Cerebellar cortex (tissue), 1 donor: ENCODE data around the gene AP3S2.

ENCODE experiments used
- DNase-seq: peaks from one replicate; pipeline ENCODE4 v3.0.0-alpha.2; 2015; ENCODE audit warnings: low spot score

The AP3S2 gene

GRCh38 chr15:89814112-89814742 is 79.6 kb downstream of the AP3S2 start:
- no peak for DNase-seq

DNA sequence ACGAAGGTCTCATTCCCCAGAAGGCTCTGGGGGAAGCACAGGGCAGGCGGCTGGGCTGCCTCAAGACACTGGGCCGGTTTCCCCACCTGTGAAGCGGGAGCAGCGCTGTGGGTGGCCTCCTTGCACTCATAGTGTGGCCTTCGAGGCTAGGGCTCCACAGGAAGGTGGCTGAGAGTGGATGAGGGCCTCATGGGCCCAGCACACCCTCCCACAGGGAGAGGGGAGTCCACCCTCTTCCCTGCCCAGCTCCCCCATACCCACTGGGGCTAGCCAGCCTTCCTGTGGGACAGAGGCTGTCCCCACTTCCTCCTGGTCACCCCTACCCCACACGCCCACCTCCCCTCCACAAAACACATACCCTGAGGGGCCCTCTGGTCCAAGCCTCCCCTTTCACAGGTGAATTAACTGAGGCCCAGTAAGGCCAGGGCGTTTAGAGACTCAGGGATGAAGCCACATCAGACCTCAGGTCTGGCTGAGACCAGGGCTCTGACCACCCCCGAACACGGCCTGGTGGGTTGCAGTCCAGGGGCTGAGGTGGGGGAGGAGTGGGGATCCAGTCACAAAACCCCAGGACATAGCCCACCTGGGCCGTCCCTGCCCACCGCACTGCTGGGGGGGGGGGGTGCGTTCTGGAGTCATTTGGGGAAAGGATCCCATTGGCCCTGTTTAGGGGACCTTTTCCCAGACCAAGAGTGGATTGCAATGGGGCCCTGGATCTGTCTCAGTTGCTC is 80.2 kb downstream of the AP3S2 start:
- no peak for DNase-seq

DNA sequence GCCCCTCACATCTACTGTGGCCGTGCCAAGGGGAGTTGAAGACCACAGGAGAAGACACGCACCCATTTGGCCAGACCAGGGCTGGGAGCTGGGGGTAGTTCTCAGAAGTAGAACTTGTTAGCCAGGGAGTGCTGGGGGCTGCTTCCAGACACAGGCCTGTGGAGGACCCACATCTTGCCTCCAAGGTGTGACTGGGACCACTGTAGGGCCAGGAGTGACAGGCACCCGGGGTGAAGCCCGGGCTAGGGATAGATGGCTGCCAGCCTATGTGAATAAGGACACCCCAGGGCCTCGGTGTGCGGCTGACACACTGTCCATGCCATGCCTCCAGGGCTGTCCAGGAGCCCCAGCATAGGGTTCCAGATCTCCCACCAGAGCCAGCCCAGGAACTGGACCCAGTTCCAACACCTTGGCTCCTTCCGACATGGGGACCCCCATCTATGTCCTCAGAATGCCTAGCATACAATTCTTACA is 80.9 kb downstream of the AP3S2 start:
- no peak for DNase-seq

- no peak for DNase-seq
These were observed 81.6 kb downstream of the AP3S2 start for GRCh38 chr15:89812011-89812846.

DNA sequence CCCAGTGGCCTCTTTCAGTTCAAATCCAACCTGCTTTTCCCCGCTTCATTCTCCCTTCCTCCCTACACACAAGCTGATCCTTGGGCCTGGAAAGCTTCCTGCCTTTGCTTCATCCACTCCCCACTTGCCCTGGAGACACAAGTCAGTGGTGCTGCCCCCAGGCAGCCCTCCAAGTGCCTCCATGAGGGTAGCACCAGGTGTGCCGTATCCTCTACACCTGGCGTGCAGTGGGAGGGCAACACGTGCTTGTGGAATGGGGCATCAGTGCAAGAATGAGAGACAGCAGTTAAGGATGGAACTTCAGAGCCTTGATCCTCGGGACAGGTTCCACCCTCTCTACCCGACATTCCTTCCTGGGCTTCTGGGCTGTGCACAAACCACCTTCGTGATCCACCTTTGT is 83.0 kb downstream of the AP3S2 start:
- DNase-seq = no peak

DNA sequence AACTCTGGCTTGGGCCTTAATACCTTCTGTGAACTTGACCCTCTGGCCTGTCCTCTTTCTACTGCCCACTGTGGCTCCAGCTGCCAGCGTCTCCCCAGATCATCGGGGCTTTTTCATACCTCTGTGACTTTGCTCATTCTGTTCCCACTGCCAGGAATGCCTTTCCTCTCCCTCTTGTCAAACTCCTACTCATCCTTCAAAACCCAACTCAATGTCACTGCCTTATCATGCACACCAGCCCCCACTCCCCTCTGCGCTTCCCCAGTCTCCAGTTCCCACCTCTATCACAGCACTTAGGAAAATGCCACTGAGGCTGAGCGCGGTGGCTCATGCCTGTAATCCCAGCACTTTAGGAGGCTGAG is 84.0 kb downstream of the AP3S2 start:
- no peak for DNase-seq

- DNase-seq = no peak
These were observed 84.6 kb downstream of the AP3S2 start for GRCh38 chr15:89809093-89809786.

DNA sequence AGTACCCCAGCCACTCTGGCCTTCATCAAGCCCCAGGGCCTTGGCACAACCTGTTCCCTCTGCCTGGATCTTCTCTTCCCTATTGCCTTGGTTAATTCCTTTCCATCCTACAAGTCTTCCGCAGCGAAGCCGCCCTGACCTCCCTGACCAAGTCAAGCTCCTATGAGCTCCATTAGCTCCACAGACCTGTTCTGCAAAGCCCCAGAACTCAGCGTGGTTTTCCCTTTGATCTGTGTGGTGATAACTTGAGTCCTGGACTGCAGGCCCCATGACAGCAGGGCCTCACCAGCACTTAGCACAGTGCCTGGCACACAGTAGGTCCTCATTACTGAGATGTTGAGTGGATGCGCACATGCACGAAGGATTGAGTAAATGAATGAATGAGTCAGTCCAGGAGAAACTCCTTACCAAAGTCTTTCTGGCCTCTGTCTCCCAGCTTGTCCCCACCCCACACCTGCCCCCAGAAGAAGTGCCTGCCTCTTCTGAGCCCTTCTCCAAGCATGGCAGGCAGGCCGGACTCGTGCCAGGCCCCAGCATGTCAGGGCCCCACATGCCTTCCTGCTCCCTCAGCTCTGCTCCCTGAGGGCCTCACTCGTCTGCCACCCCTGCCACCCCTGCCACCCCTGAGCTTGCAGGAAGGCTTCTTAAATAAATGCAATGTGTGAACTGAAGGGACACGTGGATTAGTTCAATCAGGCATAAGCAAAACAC is 85.5 kb downstream of the AP3S2 start:
- no peak for DNase-seq

GRCh38 chr15:89807689-89808088 is 86.1 kb downstream of the AP3S2 start:
- no peak for DNase-seq

- no peak for DNase-seq
These were observed 86.9 kb downstream of the AP3S2 start for GRCh38 chr15:89806559-89807550.

- DNase-seq = no peak
These were observed 87.6 kb downstream of the AP3S2 start for GRCh38 chr15:89806210-89806558.

DNA sequence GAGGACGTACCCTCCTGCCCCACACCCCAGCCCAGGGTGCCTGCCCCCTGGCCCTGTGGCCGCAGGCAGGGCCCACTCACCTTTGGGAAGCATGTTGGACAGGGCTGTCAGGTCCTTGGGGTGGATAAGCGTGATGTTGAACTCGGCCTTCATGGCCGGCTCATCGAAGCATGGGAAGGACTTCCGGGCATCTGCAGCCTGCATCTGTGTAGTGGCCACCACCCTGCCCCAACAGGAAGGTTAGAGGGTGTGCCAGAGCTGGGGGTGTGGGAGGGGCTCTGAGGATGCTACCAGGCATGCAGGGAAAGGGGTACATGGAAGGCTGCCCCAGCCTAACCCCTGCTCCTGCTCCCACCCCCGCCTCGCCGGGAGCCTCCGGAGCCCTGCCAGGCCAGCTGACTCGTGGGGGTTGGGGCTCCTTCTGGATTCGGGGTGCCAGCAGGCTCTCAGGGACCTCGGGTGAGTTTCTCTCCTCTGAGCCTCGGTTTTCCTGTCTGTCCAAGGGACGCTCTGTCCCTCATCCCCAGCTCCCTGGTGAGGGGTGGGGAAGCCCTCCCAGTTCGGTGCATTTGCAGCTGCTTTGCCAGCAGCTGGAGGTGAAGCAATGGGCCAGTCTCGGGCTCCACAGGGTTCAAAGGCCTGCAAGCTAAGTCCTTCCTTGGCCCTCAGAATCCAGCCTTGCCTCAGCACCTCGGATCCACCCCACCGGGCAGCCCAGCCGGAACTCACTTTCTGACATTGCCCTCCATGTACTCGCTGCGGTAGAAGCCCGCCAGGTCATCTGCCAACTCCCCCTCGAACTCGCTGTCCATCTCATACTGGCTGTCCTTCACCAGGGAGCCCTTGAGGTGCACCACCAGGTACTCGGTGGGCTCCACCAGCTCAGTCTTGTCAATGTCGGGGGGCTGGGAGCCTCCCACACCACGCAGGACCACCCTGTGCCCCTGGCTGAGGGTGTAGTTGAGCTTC is 88.3 kb downstream of the AP3S2 start:
- no peak for DNase-seq

DNA sequence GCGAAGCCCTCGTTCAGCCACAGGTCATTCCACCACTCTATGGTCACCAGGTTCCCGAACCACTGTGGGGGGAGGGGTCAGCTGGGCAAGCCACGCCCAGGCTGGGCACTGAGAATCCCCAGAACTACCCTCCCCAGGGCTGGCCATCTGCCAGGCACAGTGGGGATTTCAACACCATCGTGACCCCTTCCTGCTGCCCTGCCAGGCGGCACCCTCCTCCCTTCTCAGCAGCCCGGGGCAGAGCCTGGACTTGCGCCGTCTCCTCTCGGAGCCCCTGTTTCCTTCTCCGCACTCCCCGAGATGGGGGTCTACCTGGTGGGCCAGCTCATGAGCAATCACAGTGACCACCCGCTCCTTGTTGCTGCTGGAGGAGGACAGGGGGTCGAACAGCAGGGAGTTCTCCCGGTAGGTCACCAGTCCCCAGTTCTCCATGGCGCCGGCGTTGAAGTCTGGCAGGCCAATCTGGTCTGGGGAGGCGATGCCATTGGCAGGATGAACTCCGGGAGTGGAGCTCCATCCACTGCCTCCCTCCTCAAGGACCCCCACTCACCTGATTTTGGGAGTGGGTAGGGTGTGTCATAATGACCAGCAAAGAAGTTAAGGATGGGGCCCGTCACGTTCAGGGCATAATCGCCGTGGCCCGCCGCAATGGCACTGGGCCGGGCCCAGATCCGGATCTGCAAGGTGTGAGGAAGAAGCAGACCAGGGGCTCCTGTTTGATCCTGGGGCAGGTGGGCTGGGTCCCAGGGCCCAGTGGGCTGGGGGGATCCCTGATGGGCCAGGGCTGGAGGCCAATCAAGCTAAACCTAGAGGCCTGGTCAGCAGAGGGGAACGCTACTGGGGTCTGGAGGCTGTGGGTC is 89.6 kb downstream of the AP3S2 start:
- DNase-seq = no peak

- DNase-seq = no peak
These were observed 90.6 kb downstream of the AP3S2 start for GRCh38 chr15:89802986-89803824.

GRCh38 chr15:89802231-89802928 is 91.4 kb downstream of the AP3S2 start:
- DNase-seq = no peak

GRCh38 chr15:89801471-89802195 is 92.2 kb downstream of the AP3S2 start:
- no peak for DNase-seq
